CD4-positive, alpha-beta T cell treated with Interleukin-10 for 1 hour (primary cell): ENCODE results near the gene IFT122.
A peak's percentile ranks its signal among the peaks of the same experiment; 100 is the strongest.
"Not testable (repeated sequence)": the region's sequence is repeated elsewhere in the genome, so short reads cannot be mapped to it uniquely, and the experiment has no call there.

Source experiments
- DNase-seq: peaks from one replicate; pipeline ENCODE4 v3.0.0-alpha.2; 2020

The IFT122 gene, protein sequence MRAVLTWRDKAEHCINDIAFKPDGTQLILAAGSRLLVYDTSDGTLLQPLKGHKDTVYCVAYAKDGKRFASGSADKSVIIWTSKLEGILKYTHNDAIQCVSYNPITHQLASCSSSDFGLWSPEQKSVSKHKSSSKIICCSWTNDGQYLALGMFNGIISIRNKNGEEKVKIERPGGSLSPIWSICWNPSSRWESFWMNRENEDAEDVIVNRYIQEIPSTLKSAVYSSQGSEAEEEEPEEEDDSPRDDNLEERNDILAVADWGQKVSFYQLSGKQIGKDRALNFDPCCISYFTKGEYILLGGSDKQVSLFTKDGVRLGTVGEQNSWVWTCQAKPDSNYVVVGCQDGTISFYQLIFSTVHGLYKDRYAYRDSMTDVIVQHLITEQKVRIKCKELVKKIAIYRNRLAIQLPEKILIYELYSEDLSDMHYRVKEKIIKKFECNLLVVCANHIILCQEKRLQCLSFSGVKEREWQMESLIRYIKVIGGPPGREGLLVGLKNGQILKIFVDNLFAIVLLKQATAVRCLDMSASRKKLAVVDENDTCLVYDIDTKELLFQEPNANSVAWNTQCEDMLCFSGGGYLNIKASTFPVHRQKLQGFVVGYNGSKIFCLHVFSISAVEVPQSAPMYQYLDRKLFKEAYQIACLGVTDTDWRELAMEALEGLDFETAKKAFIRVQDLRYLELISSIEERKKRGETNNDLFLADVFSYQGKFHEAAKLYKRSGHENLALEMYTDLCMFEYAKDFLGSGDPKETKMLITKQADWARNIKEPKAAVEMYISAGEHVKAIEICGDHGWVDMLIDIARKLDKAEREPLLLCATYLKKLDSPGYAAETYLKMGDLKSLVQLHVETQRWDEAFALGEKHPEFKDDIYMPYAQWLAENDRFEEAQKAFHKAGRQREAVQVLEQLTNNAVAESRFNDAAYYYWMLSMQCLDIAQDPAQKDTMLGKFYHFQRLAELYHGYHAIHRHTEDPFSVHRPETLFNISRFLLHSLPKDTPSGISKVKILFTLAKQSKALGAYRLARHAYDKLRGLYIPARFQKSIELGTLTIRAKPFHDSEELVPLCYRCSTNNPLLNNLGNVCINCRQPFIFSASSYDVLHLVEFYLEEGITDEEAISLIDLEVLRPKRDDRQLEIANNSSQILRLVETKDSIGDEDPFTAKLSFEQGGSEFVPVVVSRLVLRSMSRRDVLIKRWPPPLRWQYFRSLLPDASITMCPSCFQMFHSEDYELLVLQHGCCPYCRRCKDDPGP

DNA sequence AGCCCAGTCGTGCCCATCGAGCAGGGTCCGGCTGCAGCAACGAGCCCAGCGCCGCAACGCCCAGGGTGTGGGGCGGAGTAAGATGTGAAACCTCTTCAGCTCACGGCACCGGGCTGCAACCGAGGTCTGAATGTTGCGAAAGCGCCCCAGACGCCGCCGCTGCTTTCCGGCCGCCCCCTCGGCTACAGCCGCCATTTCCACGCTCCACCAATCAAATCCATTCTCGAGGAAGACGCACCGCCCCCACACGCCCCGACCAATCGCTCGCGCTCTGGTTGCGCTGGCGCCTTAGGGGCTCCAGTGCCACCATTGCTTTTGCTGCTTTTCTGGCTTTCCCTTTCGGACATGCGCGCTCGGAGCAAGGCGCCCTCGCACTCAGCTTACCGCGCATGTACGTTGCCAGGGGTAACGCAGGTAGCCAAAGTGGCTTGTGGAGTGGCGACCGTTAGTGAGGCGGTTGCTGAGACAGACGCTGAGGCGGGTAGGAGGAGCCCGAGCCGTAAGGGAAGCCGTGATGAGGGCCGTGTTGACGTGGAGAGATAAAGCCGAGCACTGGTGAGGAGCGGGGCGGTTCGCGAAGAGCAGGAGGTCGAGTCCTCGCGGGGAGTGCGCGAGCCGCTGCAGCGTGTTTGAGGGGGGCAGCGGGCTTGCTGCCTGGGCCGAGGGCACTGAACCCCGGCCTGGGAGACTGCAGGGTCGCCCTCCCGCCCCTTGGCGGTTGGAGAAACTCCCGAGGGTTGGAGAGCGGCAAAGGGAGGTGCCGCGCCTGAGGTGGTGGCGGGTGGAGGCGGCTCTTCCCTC lies at the start of gene IFT122, which contains the start of gene MBD4:
Gene IFT122, plus strand, starts transcription at position 408 of the 801 bp plus-strand sequence. Its CDS starts 107 bp downstream, at position 515.
Gene MBD4, minus strand, starts transcription at position 132 of the 801 bp plus-strand sequence. Its CDS starts 115 bp downstream, at position 17.
- DNase-seq, result peak; percentile 99

DNA sequence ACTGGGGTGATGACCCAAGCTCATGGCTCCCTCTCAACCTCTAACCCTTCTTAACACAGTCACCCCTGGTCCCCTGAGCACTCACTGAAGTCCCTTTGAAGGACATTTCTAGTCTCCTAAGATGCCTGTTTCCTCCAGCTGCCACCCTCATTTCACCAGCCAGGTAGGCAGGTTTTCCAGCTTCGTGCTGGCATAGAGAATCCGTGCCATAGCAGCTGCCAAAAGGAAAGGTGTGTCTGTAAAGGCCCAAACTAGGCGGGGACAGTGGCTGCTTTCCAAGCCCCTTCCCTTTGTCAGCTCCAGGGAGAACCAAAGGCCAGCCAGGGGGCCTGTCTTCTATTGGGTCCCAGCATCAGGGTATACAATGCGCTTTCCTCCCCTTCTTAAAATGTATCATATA lies 48.4 kb upstream of the IFT122 start:
- DNase-seq, result not testable (repeated sequence)

DNA sequence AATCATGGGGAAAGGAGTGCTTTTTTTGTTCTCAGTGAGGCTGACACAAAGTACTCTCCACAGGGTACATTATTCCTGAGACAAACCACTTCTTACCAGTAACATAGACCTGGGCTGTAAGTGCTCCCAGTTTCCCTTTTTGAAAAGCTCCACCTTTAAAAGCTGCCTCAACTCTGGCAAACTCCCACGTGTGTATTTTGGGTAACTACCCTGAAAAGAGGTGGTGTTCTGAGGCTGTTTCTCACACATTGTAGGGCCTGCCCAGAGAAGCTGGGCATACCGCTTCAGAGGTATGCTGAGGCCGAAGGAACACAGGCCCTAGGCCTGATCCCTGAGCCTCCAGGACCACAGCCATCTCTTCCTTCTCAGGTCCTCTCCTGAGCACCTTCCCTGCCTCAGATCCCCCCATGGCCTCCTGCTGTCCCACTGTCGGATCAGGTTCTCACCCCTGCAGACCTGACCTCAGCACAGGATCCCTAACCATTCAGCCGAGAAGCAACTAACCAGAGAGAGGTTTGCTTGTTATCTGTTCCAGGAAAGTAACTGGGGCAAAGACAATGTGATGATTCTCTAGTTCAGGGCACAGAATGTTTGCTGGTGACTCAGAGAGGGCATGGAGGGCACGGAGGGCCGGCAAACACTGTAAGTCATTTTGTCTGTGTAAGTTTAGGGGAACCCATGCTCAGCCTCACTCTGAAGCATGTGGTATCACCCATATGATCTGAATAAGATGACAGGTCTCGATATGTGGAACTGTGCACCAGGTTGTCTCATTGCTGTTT lies 47.7 kb upstream of the IFT122 start:
- DNase-seq, result not testable (repeated sequence)

DNA sequence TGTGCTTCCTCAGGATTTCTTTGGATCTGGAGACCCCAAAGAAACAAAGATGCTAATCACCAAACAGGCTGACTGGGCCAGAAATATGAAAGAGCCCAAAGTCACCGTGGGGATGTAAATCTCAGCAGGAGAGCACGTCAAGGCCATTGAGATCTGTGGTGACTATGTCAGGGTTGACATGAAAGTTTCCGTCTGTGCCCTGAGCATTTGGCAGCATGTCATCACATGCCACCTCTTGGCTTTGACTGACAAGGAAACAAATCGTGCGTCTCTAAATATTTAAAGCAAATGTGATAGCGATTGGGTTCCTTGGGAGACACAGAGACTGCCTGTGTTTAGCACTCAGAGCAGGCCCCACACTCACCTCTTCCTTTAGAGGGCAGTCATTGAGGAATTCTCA lies 46.8 kb upstream of the IFT122 start:
- DNase-seq, result no peak

DNA sequence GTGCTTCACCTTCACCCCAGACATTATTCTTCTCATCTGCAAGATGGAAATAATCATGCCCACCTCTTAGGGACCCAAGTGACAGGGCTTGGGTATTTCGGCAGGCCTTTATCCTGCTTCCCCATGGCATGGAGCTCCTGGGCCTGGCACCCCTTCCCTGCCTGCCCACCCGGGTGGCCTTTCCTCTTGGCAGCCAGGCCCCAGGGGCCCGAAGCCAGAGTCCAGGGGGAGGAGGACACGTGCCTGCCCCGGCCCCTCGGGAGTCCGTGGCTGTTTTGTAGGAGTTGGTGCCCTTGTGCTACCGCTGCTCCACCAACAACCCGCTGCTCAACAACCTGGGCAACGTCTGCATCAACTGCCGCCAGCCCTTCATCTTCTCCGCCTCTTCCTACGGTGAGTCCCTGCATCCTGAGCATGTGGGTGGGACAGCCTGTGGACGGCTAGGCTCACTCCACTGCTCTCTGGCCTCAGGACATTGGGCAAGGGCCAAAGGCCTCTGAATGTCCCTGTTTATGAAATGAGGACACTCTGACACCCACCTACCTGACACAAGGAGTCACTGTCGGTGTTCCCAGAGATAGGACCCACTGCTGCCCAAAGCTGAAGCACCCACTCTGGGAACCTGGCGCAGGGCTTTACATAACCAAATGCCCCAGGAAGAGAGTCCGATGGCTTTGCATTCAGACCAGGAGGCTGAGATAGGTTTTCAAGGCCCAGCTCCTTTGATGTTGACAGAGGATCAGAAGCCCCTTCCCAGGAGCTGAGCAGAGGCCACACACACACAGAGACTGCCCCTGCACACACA lies 46.1 kb upstream of the IFT122 start:
- not testable (repeated sequence) for DNase-seq

DNA sequence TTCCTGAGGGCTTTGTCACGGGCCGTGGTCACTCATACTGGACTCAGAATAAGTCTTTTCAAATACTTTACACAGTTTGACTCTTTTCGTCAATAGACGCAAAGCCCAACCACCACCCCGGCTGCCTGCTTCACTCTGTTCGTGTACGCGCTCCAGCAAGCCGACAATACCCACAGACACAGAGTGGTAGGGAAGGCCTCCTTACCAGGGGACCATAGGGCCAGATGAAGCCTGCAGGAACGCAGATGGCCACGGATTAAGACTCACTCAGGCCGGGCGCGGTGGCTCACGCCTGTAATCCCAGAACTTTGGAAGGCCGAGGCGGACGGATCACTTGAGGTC lies 41.2 kb upstream of the IFT122 start:
- peak; percentile 7 for DNase-seq

DNA sequence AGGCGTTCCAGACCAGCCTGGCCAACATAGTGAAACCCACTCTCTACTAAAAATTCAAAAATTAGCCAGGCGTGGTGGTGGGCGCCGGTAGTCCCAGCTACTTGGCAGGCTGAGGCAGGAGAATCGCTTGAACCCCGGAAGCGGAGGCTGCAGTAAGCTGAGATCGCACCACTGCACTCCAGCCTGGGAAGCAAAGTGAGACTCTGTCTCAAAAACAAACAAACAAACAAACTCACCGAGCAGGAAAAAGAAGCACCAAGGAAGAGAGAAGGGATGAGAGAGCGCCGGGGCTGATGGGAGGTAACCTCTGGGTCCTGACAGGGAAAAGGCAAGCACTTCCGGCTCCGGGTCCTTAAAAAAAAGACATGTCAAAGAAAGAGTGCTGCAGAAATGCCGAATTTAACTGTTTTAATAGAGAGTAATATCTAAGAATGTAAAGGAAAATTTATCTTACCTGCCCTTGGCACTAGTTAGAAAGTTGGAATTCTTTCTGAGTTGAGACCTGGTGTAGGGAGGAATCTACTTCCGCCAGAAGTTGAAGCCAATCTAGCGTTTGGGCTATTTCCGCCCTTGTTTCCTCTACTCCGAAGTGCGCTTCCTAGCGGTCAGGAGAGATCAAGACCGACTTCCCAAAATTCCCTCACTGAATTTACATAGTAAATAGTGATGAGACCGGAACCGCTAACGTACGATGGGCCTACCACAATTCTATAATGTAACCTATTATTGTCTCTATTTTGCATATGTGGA lies 40.7 kb upstream of the IFT122 start:
- DNase-seq, result peak; percentile 89

DNA sequence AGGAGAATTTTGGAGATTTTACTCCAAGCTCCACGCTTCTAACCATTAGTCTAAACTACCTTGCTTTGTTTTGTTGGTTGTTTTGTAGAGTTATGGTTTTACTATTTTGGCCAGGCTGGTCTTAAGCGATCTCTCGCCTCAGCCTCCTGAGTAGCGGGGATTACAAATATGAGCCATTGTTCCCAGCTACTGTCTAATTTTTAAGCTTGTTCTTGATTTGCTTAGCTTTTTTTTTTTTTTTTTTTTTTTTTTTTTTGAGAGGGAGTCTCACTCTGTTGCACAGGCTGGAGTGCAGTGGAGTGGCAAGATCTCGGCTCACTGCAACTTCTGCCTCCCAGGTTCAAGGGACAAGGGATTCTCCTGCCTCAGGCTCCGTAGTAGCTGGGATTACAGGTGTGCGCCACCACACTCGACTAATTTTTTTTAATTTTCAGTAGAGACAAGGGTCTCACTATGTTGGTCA lies 40.1 kb upstream of the IFT122 start:
- DNase-seq, result no peak

DNA sequence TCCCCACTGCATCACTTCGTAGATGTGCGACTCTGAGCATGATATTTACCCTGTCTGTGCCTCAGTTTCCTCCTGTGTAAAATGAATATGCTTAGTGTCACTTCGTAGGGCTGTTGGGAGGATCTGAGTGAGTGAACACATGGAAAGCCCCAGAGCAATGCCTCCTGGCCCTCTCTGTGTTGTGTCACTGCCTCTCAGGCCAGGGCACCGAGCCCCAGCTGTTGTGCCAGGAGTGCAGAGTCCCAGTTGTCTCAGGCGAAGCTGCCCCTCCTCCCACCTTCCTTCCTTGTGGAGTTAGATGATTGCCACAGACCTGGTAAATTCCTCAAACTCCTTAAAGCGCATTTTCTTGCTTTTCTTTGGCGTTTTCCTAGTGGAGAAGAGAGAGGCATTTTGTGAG lies 37.8 kb upstream of the IFT122 start:
- DNase-seq, result no peak

DNA sequence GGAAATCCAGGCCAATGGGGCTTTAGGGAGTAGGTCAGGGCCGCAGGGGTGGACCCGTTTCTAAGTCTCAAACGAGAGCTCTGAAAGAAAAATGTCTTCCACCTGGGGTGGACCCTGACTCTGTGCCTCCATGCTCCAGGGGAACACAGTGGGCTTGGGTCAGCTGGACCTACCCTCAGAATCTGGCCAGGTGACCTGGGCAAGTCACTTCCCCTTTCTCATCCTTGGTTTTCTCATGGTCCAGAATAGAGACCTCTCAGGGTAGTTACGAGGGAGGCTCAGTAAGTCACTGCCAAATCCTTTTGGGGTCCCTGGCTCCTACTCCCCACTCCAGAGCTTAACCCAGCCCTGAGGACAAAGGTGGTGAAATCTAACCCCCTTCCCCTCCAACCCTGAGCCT lies 37.4 kb upstream of the IFT122 start:
- DNase-seq, result no peak

DNA sequence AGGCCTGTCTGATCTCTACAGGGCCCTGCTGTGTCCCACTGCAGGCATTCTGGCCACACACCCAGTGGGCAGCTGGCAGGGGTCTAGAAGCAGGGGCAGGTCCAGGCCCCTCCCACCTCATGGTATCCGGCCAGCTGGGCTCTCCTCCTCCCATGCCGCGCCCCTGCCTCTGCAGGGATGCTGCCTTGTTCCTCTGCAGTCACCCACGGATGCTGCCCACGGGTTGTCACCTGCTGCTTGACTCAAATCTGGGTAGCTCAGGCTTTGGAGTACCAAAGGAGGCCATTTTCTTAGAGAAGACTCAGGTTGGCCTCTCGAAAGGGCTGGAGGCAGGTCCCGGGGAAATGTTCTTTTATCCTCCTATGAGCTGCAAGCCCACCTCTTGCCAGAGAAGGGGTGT lies 36.6 kb upstream of the IFT122 start:
- no peak for DNase-seq

DNA sequence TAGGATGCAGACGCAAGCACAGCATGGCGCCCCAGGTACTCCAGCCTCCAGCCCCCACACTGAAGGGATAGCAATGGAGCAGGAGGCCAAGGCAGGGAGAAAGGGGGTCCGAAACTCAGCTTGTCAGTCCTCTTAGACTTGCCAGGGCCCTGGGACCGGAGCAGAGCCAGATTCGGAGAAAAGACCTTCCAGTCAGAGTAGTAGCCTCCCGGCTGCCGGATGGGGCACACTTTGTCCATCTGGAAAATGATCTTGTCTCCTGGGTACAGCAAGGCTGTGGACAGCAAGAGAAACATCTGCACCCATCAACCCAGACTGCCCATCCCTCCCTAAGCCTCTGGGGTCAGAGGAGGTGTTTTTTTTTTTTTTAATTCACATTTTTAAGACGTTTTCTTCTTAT lies 35.9 kb upstream of the IFT122 start:
- no peak for DNase-seq

DNA sequence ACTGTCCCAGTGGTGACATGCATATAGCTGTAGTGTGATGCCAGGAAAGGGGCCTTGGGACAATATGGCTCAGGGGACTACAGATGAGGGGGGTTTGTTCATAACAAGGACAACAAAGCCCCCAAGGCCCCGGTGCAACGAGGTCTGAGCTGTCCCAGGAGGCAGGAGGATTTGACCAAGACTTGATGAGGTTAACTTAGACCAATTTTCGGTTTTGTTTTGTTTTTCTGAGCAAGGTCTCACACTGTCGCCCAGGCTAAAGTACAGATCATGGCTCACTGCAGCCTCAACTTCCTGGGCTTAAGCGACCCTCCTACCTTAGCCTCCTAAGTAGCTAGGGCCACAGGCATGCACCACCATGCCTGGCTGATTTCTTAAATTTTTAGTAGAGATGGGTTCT lies 35.4 kb upstream of the IFT122 start:
- no peak for DNase-seq

DNA sequence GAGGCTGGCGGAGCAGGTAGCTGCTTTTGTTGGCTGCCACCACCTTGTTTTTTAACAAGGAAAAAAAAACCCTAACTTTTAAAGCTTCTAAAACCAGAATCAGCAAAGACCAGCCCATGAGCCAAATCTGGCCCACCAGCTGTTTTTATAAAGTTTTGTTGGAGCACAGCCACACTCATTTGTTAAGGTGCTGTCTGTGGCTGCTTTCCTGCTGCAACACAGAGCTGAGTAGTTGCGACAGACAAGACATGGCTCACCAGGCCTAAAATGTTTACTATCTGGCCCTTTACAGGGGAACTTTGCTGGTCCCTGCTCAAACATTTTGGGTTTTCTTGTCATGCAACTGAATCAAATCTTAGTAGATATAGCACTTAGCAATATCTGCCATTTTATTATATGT lies 30.5 kb upstream of the IFT122 start:
- no peak for DNase-seq

DNA sequence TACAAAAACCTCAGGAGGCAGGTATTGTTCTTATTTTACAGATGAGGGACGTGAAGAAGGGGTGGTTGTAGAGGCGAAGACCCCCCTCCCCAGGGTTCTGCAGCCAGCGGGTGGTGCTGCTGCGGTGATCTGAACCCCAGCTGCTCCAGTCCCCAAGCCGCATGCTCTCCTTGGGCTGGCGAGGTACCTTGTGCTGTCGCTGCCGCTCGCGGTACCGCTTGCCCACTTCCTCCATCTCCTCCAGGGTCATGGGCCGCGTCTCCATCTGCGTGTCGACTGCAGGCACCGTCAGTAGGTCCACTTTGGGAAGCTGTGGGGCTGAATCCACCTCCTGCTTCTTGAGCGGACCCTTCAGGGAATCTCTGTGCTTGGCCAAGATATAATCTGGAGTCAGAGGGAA lies 29.1 kb upstream of the IFT122 start:
- DNase-seq, result no peak

DNA sequence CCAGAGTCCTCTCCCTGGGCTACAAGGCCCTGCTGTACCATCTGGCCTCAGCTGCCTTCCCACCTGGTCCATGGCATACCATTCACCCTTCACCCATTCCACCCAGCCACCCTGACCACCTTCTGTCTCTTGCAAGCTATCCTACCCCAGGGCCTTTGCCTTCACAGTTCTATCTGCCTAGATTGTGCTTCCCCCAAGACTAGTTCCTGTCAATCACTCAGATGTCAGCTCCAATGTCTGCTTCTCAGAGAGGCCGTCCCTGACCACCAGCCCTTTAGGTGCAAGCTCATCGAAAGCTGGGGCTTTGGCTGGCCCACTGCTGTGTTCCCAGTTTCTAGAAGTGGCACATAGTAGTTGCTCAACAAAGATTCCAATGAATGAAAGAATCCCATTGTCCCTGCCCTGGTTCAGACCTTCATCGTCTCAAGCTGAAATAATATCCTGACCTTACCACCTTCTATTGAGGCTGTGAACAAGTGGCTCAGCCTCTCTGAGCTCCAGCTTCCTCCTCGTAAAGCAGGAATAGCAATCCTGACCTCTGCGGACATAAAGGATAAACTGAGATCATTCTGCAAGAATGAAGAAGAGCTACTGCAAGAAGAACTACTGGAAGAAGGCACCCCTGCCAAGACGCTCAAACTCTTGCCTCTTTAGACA lies 27.4 kb upstream of the IFT122 start:
- DNase-seq, result no peak

DNA sequence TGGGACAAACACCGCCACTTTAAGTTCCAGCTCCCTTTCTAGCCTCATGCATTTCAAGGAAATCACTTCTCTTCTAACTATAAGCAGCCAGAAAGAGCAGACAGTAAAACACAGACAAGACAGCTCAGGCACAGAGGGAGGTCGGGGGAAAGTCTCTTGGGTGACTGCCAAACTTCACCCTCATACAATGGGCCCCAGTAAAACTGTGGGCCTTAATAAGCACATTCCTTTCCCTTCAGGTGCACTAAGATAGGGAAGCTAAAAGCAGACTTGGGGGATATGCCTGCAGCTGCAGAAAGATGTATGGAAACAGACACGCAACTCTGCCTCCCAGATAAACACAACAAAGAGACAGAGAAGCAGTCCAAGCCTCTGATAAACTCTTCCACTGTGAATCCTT lies 26.8 kb upstream of the IFT122 start:
- not testable (repeated sequence) for DNase-seq

DNA sequence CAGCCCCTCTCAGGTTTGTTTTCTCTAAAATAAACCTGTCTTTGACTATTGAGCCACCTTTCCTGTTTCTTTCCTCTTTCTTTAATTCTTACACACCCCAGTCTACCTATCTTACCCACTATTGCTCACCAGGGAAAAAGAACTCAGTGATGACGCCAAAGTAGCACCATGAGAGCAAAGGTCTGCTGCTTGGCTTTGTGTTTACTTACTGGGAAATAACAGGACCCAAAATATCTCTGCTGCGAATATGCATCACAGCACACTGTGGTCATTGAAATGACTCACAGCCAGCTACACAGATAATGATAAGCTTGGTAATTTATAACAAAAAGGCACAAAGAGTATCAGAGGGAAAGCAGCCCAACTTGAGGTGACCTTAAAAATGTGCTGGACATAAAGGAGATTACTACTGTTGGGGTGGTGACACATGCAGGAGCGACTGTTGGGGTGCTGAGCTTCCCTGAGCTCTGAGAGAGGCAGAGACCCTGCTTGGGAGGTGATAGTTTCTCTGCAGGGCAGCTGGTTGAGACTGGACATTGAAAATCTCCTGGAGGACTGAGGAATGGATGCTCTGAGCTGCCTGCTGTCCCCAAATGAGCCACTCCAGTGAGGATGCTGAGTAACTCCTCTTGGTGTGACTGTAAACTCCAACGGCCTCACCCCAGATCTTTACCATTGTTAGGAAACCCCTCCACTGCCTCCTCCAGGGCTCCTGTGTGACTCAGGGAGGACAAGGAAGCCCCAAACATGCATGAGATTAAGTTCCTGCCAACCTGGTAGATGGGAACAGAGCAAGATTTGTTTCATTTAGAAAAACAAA lies 26.1 kb upstream of the IFT122 start:
- no peak for DNase-seq
